Psoas muscle (tissue), 8 donors: ENCODE measurements around the gene RAB8A. TPM values are rescaled to one million over a fixed set of nuclear protein-coding genes. Genes with fewer than 3 reads are reported as not detected.

Experiments used
- ATAC-seq, 4 donors: fragments of 200-7000 bp; cut with Tn5 transposase; one replicate each; pipeline ENCODE4 v1.9.1; 2020; ENCODE audit warnings: moderate library complexity in 3 of 4, mild to moderate bottlenecking in 2 of 4
- DNase-seq, 2 donors: peaks; one replicate each; pipeline ENCODE4 v3.0.0-alpha.2; 2020
- H3K27ac ChIP-seq: fragments of 200-600 bp; one replicate; pipeline ENCODE4 v1.8.0; 2022
- H3K27me3 ChIP-seq, 3 donors: fragments of 200-600 bp in 1 of 3; one replicate each; pipeline versions ENCODE4 v1.6.1 to v1.8.0; 2013 to 2022; ENCODE audit warnings: low read length in 2 of 3, mild to moderate bottlenecking in 2 of 3, moderate library complexity in 1 of 3; ENCODE audit not compliant: insufficient read depth in 3 of 3
- H3K36me3 ChIP-seq, 2 donors: fragments of 200-600 bp in 1 of 2; one replicate each; pipeline versions ENCODE4 v1.6.1 to v1.8.0; 2013 to 2022; ENCODE audit warnings: low read depth in 1 of 2, mild to moderate bottlenecking in 1 of 2, moderate library complexity in 1 of 2; ENCODE audit not compliant: insufficient read depth in 1 of 2
- H3K4me1 ChIP-seq: fragments of 200-600 bp; one replicate; pipeline ENCODE4 v1.8.0; 2022
- H3K4me3 ChIP-seq: fragments of 200-600 bp; one replicate; pipeline ENCODE4 v1.8.0; 2022; ENCODE audit warnings: mild to moderate bottlenecking
- H3K9me3 ChIP-seq: fragments of 200-600 bp; one replicate; pipeline ENCODE4 v1.8.0; 2022
- WGBS, 3 donors: extraction: QIAGEN DNeasy Blood & Tissue Kit; methylation state at CpG; one replicate each; pipeline versions ENCODE4 v1.1.6 to v1.1.7; 2013; 5-methylcytosine and 5-hydroxymethylcytosine counted together
- intact Hi-C, 2 donors: fragments of 100-400 bp; cut with DNase I; formaldehyde crosslinking; loops; one replicate each; pipeline versions ENCODE4 v1.11.0 to v1.14.2; 2022
- polyA plus RNA-seq, 3 donors: library from polyadenylated mRNA; stranded (reverse); fragments of 200-250 nt; gene quantifications; one replicate each; pipeline ENCODE4 v1.2.3, GENCODE V29; 2013
- total RNA-seq, 4 donors: library from RNA; stranded (reverse); fragmentation: NEBNext Ultra II Directional in 2 of 4; extraction: Animal tissue kit (Norgen Biotek cat#: 25700) in 2 of 4; gene quantifications; one replicate each; pipeline versions ENCODE4 v1.2.1 to v1.2.4, GENCODE V29; 2021 to 2023
- TF ChIP-seq, protein P1 (sequence below): fragments of 200-600 bp; IDR thresholded peaks from one replicate; pipeline ENCODE4 v1.8.0; 2022; ENCODE audit warnings: antibody characterized with exemption
- donor health status: healthy with polysubstance abuse.
- donor health status: DM: no; HTN: no; CAD: no; lungs with moderate emphysema.
- donor health status: Bipolar disorder and iron deficiency.
- donor health status: healthy.
- donor health status: DM: yes; HTN: yes; CAD: no.
- donor health status: DM: no; HTN: no; CAD: no.
- donor health status: DM: no; HTN: no; CAD: no.
- donor health status: DM: yes; HTN: yes; CAD: no.

RAB8A gene
- total and polyA plus RNA-seq, 7 donors = 7.1 to 13.0 (median 8.4) TPM

GRCh38 chr19:16076958-16077611 is 34.6 kb upstream of the RAB8A start:
- H3K27me3 ChIP-seq = peaks cover 0 to 49% (median 9%) of the 10 kb centered on the region in 3 donors
- H3K9me3 ChIP-seq = no peaks in the 10 kb centered on the region
- 1 to 3% (median 1%) methylated on average over 37 to 56 of the region's 56 CpGs for WGBS, 3 donors
- peak overlapping the region; percentile 67 for H3K4me3 ChIP-seq
- H3K27ac ChIP-seq = peak overlapping the region; percentile 79
- peaks cover 0 to 6% of the 10 kb centered on the region in 2 donors for H3K36me3 ChIP-seq
- intact Hi-C loops = no loop called here
- peak; percentile 47 to 67 for DNase-seq
- no peaks in the 10 kb centered on the region for H3K4me1 ChIP-seq
- ATAC-seq = no peak
- TF ChIP-seq, protein P1, sequence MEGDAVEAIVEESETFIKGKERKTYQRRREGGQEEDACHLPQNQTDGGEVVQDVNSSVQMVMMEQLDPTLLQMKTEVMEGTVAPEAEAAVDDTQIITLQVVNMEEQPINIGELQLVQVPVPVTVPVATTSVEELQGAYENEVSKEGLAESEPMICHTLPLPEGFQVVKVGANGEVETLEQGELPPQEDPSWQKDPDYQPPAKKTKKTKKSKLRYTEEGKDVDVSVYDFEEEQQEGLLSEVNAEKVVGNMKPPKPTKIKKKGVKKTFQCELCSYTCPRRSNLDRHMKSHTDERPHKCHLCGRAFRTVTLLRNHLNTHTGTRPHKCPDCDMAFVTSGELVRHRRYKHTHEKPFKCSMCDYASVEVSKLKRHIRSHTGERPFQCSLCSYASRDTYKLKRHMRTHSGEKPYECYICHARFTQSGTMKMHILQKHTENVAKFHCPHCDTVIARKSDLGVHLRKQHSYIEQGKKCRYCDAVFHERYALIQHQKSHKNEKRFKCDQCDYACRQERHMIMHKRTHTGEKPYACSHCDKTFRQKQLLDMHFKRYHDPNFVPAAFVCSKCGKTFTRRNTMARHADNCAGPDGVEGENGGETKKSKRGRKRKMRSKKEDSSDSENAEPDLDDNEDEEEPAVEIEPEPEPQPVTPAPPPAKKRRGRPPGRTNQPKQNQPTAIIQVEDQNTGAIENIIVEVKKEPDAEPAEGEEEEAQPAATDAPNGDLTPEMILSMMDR = no peak

DNA sequence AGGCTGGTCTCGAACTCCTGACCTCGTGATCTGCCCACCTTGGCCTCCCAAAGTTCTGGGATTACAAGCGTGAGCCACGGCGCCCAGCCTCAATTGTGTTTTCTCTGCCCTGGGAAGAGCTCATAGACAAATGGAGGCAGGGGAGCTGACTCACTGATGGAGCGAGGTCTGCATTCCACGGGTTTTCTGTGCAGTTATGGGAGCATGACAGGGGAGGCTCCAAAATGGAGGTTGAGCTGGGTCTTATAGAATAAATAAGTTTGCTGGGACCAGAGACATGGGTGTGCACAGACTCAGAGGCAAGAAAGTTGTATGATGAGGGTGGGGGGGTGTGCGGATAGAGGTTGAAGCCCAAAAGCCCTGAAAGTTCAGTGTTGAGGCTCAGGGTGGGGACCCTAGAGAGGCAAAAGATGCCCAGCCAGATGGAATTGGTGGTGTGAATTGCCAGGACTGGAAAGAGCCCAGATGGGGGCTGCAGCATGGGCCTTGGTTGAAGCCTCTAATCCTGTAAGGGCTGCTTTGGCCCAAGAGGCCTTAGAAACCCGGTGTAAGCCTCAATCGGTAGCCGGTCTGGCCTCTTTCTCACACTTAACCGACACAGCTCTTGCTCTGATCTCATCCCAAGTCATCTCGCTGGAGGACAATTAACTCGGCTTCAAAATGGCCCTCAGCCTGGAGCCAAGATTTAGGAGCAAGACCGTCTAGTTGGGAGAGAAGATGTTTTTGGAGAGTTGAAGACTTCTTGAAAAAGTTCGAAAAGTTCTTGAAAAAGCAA is 33.5 kb upstream of the RAB8A start:
- ATAC-seq (no peak), DNase-seq (no peak)
- H3K27me3 ChIP-seq = peaks cover 0 to 49% (median 8%) of the 10 kb centered on the region in 3 donors
- H3K4me1 ChIP-seq = no peaks in the 10 kb centered on the region
- WGBS, 3 donors = 32 to 43% (median 39%) methylated on average over 16 of the region's 16 CpGs
- peak overlapping the region; percentile 67 for H3K4me3 ChIP-seq
- TF ChIP-seq, protein P1 = no peak
- H3K27ac ChIP-seq = peak overlapping the region; percentile 79
- no peaks in the 10 kb centered on the region for H3K9me3 ChIP-seq
- intact Hi-C loops = no loop called here
- H3K36me3 ChIP-seq = peaks cover 0 to 14% of the 10 kb centered on the region in 2 donors

- H3K27ac ChIP-seq = peak overlapping the region; percentile 79
- DNase-seq (peak; percentile 66 to 73), ATAC-seq (peak; percentile 44 to 70 (median 55))
- no peaks in the 10 kb centered on the region for H3K4me1 ChIP-seq
- H3K36me3 ChIP-seq = peaks cover 0 to 18% of the 10 kb centered on the region in 2 donors
- H3K27me3 ChIP-seq = peaks cover 0 to 49% (median 7%) of the 10 kb centered on the region in 3 donors
- TF ChIP-seq, protein P1 = no peak
- intact Hi-C loops = no loop called here
- H3K9me3 ChIP-seq = no peaks in the 10 kb centered on the region
- peak overlapping the region; percentile 67 for H3K4me3 ChIP-seq
- WGBS, 3 donors = 22 to 35% (median 28%) methylated on average over 17 of the region's 17 CpGs
Measured at GRCh38 chr19:16078759-16079707, 32.7 kb upstream of the RAB8A start.

DNA sequence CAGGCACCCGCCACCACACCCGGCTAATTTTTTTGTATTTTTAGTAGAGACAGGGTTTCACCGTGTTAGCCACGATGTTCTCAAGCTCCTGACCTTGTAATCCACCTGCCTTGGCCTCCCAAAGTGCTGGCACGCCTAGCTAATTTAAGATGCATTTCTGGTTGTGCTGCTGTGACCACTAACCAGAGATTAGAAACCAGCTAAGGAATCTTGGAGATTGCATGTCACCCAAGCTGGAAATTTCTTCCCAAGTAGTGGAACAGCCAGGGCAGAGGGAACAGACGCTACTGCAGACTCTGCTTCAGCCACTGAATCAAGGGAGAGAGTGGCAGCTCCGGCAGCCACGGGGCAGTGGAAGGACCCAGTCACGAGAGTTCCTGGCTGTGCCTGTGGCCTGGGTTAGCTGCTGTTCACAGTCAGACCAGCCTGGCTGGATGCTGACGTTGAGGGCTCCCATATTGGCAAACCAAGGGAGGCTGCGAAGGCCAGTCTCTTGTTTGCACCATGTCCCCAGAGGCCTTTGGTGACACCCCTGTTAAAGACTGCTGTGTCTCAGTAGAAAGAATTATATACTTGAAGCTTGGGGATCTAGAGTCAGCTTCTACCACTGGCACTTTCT is 27.5 kb upstream of the RAB8A start:
- Histone ChIP-seq H3K4me3 (no peak overlapping the region), H3K27me3 (peaks cover 0 to 9% (median 0%) of the 10 kb centered on the region in 3 donors), H3K27ac (no peak overlapping the region), H3K9me3 (no peaks in the 10 kb centered on the region), H3K4me1 (peaks cover 13% of the 10 kb centered on the region), H3K36me3 (peaks cover 0 to 67% of the 10 kb centered on the region in 2 donors)
- DNase-seq (no peak), ATAC-seq (no peak)
- intact Hi-C loops = no loop called here
- TF ChIP-seq, protein P1 = no peak
- 91 to 96% (median 93%) methylated on average over 11 of the region's 11 CpGs for WGBS, 3 donors
